OCI-LY3 (cell line): ENCODE results near the gene ANKRD13D.

ENCODE experiments used
- CTCF ChIP-seq: fragments of 200-600, 300-600 bp; sonication (generic); IDR thresholded peaks from 2 replicates; pipeline ENCODE4 v1.5.1; 2014; ENCODE audit warnings: antibody characterized with exemption, low read length, low read depth
- EZH2phosphoT487 ChIP-seq: fragments of 200-600 bp; shearing (Covaris generic); IDR thresholded peaks from 2 replicates; pipeline ENCODE4 v1.6.1; 2018; ENCODE audit warnings: antibody characterized with exemption, mixed run types, low read depth

- TF ChIP-seq CTCF (no peak), EZH2phosphoT487 (no peak)
These were observed at the start of gene ANKRD13D for GRCh38 chr11:67289226-67289650.
